Gastroesophageal sphincter (tissue), 3 donors: ENCODE results near the gene UCKL1.

Experiments used
- POLR2A ChIP-seq, 2 donors: fragments of 450-650 bp; IDR thresholded peaks; one replicate each; pipeline ENCODE4 v1.6.1; 2017; ENCODE audit warnings: antibody characterized with exemption in 2 of 2, mild to moderate bottlenecking in 2 of 2, moderate library complexity in 1 of 2
- TF ChIP-seq, protein P1 (sequence below), 4 experiments: fragments of 200-600 bp in 2 of 4; fragments of 450-650 bp in 2 of 4; sonication (generic) in 1 of 4; IDR thresholded peaks; one replicate each; pipeline ENCODE4 v1.5.1; 2017 to 2019; ENCODE audit warnings: antibody characterized with exemption in 4 of 4, mild to moderate bottlenecking in 2 of 4, moderate library complexity in 2 of 4

- TF ChIP-seq, protein P1, sequence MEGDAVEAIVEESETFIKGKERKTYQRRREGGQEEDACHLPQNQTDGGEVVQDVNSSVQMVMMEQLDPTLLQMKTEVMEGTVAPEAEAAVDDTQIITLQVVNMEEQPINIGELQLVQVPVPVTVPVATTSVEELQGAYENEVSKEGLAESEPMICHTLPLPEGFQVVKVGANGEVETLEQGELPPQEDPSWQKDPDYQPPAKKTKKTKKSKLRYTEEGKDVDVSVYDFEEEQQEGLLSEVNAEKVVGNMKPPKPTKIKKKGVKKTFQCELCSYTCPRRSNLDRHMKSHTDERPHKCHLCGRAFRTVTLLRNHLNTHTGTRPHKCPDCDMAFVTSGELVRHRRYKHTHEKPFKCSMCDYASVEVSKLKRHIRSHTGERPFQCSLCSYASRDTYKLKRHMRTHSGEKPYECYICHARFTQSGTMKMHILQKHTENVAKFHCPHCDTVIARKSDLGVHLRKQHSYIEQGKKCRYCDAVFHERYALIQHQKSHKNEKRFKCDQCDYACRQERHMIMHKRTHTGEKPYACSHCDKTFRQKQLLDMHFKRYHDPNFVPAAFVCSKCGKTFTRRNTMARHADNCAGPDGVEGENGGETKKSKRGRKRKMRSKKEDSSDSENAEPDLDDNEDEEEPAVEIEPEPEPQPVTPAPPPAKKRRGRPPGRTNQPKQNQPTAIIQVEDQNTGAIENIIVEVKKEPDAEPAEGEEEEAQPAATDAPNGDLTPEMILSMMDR (IDR thresholded peaks at IDR 0.05) = no peak
- no peak for TF ChIP-seq POLR2A (IDR thresholded peaks at IDR 0.05)
Observed at GRCh38 chr20:63968928-63969760, 12.9 kb upstream of the UCKL1 start.
